OCI-LY3 (cell line): ENCODE measurements around the gene MTHFSD.

ENCODE experiments used
- CTCF ChIP-seq: fragments of 200-600, 300-600 bp; sonication (generic); IDR thresholded peaks from 2 replicates; pipeline ENCODE4 v1.5.1; 2014; ENCODE audit warnings: antibody characterized with exemption, low read length, low read depth
- EZH2phosphoT487 ChIP-seq: fragments of 200-600 bp; shearing (Covaris generic); IDR thresholded peaks from 2 replicates; pipeline ENCODE4 v1.6.1; 2018; ENCODE audit warnings: antibody characterized with exemption, mixed run types, low read depth

DNA sequence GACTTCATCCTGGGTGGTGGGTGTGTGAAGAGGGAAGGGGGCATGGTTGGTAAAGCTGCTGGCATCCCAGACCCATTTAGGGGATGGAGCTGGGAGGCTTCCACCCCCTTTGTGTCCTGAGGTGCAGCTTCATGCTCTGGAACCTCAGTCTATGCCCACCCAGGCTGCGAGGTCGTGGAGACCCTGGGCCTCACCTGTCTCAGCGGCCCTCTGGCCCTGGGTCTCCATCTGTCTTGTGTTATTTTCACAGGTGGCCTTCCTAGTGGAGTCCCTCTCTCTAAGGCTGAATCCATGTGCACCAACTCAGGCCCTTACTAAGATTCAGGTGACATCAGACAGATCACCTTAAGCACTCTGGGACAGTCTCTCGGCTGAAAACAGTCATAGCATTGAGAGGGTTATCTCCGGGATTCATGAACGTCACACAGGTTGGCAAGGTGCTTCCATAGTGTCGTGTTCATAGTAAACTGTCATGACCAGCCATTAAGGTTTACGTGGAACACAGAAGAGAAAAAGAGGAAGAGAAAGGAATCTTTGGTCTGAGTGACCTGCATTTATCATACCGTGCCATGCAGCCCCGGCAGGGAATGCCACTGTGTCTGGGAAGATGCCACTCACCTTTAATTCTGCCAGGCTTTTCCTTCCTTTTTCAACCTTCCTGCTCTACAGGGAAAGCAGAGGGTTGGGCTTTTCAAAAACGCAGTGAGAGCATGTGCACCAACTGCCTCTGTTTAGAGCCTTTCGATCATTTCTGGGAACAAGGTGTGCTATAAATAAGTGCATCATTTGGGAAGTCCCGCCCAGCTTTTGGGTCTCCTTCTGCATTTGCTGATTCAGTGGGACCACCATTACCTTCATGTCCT lies 18.8 kb upstream of the MTHFSD start:
- TF ChIP-seq CTCF (no peak), EZH2phosphoT487 (no peak)
